ENCODE results near the gene WDPCP.

- TF ChIP-seq ZFP36 (IDR thresholded peaks at IDR 0.05; ENCODE audit: borderline replicate concordance, partially characterized antibody) (no peak), POLR2A (IDR thresholded peaks at IDR 0.05; ENCODE audit: low read length) (no peak), EP300 (IDR thresholded peaks at IDR 0.05) (no peak), KDM5A (IDR thresholded peaks at IDR 0.05) (no peak), CHD4 (IDR thresholded peaks at IDR 0.05; ENCODE audit: borderline replicate concordance) (no peak), CTCF (IDR thresholded peaks at IDR 0.05) (no peak), POLR2AphosphoS2 (conservative IDR thresholded peaks at IDR 0.05; ENCODE audit: low read length) (no peak), GATA3 (IDR thresholded peaks at IDR 0.05; ENCODE audit: borderline replicate concordance) (no peak), SMC3 (IDR thresholded peaks at IDR 0.05) (no peak)
These were observed 286.8 kb downstream of the WDPCP start for GRCh38 chr2:63301481-63301880.

All from A549 (cell line).